Measurements from ENCODE around the gene GTSE1.
A peak's percentile ranks its signal among the peaks of the same experiment; 100 is the strongest.

GTSE1 gene

GRCh38 chr22:46329616-46330015, 32.9 kb downstream of the GTSE1 start:
- DNase-seq = no peak

GRCh38 chr22:46330426-46330825, 33.8 kb downstream of the GTSE1 start:
- DNase-seq = no peak

GRCh38 chr22:46331496-46331895, 34.8 kb downstream of the GTSE1 start:
- no peak for DNase-seq

- peak; percentile 57 for DNase-seq
Observed at GRCh38 chr22:46335201-46336118, 38.8 kb downstream of the GTSE1 start, which contains the start of gene TRMU. Gene TRMU (plus strand): TSS chr22:46335714. CDS start chr22:46335765, 51 bp downstream.

GRCh38 chr22:46336119-46337078, 39.7 kb downstream of the GTSE1 start:
- no peak for DNase-seq

GRCh38 chr22:46337870-46338269, 41.2 kb downstream of the GTSE1 start:
- DNase-seq = no peak

GRCh38 chr22:46338636-46339035, 42.0 kb downstream of the GTSE1 start:
- DNase-seq = no peak

GRCh38 chr22:46339956-46340355, 43.3 kb downstream of the GTSE1 start:
- DNase-seq = no peak

GRCh38 chr22:46340676-46341075, 44.0 kb downstream of the GTSE1 start:
- DNase-seq = no peak

- DNase-seq = no peak
Observed at GRCh38 chr22:46346680-46347405, 50.2 kb downstream of the GTSE1 start.

GRCh38 chr22:46347646-46348045, 51.0 kb downstream of the GTSE1 start:
- DNase-seq = no peak

GRCh38 chr22:46348099-46348695, 51.5 kb downstream of the GTSE1 start:
- no peak for DNase-seq

- no peak for DNase-seq
Observed at GRCh38 chr22:46349238-46349637, 52.6 kb downstream of the GTSE1 start.

- DNase-seq = no peak
Observed at GRCh38 chr22:46349681-46350080, 53.0 kb downstream of the GTSE1 start.

GRCh38 chr22:46350121-46350520, 53.5 kb downstream of the GTSE1 start:
- no peak for DNase-seq

- DNase-seq = no peak
Observed at GRCh38 chr22:46350646-46351045, 54.0 kb downstream of the GTSE1 start.

GRCh38 chr22:46351131-46351735, 54.6 kb downstream of the GTSE1 start:
- no peak for DNase-seq

GRCh38 chr22:46351767-46352166, 55.1 kb downstream of the GTSE1 start:
- DNase-seq = no peak

GRCh38 chr22:46352276-46352675, 55.6 kb downstream of the GTSE1 start:
- DNase-seq = no peak

- DNase-seq = no peak
Observed at GRCh38 chr22:46352691-46353386, 56.2 kb downstream of the GTSE1 start.

GRCh38 chr22:46353483-46354105, 56.9 kb downstream of the GTSE1 start:
- DNase-seq = no peak

Data from NCI-H510A treated with DMSO at 0.1 percent for 48 hours (cell line).